Sigmoid colon (tissue), 7 donors: ENCODE measurements around the gene CYBRD1. TPM values are rescaled to one million over a fixed set of nuclear protein-coding genes. Genes with fewer than 3 reads are reported as not detected.

ENCODE experiments used
- DNase-seq: peaks from one replicate; pipeline ENCODE4 v3.0.0-alpha.2; 2019
- H3K27ac ChIP-seq, 4 donors: fragments of 200-600 bp; sonication (generic); one replicate each; pipeline ENCODE4 v1.5.1; 2016 to 2019; ENCODE audit warnings: mild to moderate bottlenecking in 1 of 4
- H3K27me3 ChIP-seq, 3 donors: fragments of 200-600 bp; sonication (generic); one replicate each; pipeline ENCODE4 v1.5.1; 2019; ENCODE audit warnings: mild to moderate bottlenecking in 1 of 3
- H3K36me3 ChIP-seq, 4 donors: fragments of 200-600 bp; sonication (generic); one replicate each; pipeline ENCODE4 v1.5.1; 2016 to 2019
- H3K4me1 ChIP-seq, 4 donors: fragments of 200-600 bp; sonication (generic); one replicate each; pipeline ENCODE4 v1.5.1; 2017 to 2019
- H3K4me3 ChIP-seq, 4 donors: fragments of 200-600 bp; sonication (generic); one replicate each; pipeline ENCODE4 v1.5.1; 2017 to 2019; ENCODE audit warnings: mild to moderate bottlenecking in 2 of 4, moderate library complexity in 1 of 4
- H3K9me3 ChIP-seq, 4 donors: fragments of 200-600 bp in 3 of 4; sonication (generic) in 3 of 4; one replicate each; pipeline versions ENCODE4 v1.5.1 to v1.6.1; 2013 to 2019
- CTCF ChIP-seq, 4 experiments: fragments of 450-650 bp in 3 of 4; fragments of 200-600 bp in 1 of 4; IDR thresholded peaks; one replicate each; pipeline ENCODE4 v1.5.1; 2016 to 2019; ENCODE audit warnings: antibody characterized with exemption in 4 of 4, mild to moderate bottlenecking in 3 of 4, moderate library complexity in 2 of 4
- EP300 ChIP-seq, 4 donors: sonication (generic); formaldehyde crosslinking; IDR thresholded peaks; one replicate each; pipeline ENCODE4 v1.6.1; 2017; ENCODE audit warnings: antibody characterized with exemption in 4 of 4
- POLR2A ChIP-seq, 2 donors: fragments of 450-650 bp; IDR thresholded peaks; one replicate each; pipeline ENCODE4 v1.6.1; 2016; ENCODE audit warnings: antibody characterized with exemption in 2 of 2, mild to moderate bottlenecking in 2 of 2, moderate library complexity in 2 of 2
- POLR2AphosphoS5 ChIP-seq, 4 donors: sonication (generic); formaldehyde crosslinking; IDR thresholded peaks; one replicate each; pipeline ENCODE4 v1.6.1; 2017; ENCODE audit warnings: antibody characterized with exemption in 4 of 4
- WGBS, 2 donors: extraction: QIAGEN DNeasy Blood & Tissue Kit; methylation state at CpG; one replicate each; pipeline ENCODE4 v1.1.7; 2013; 5-methylcytosine and 5-hydroxymethylcytosine counted together
- intact Hi-C: fragments of 100-400 bp; cut with DNase I; formaldehyde crosslinking; loops from one replicate; pipeline ENCODE4 v1.15.1; 2023
- polyA plus RNA-seq, 3 donors: library from polyadenylated mRNA; stranded (reverse); fragments of 200-250 nt; gene quantifications; one replicate each; pipeline ENCODE4 v1.2.3, GENCODE V29; 2013
- total RNA-seq, 4 donors: library from RNA; depleted of rRNA; stranded (reverse); fragments of >200 nt; gene quantifications; one replicate each; pipeline ENCODE4 v1.1.0, GENCODE V29; 2016
- donor health status: healthy with polysubstance abuse.
- donor health status: Bipolar disorder and iron deficiency.
- donor health status: healthy.

Gene CYBRD1
- total and polyA plus RNA-seq, 7 donors, result 7.6 to 250 (median 119) TPM

GRCh38 chr2:171521361-171522051 lies 768 bp upstream of the CYBRD1 start:
- no peaks in the 10 kb centered on the region for H3K36me3 ChIP-seq
- TF ChIP-seq POLR2A (IDR thresholded peaks at IDR 0.05) (no peak), POLR2AphosphoS5 (IDR thresholded peaks at IDR 0.05) (no peak), EP300 (IDR thresholded peaks at IDR 0.05) (no peak), CTCF (IDR thresholded peaks at IDR 0.05) (no peak)
- peak overlapping the region; percentile 93 to 98 (median 95) for H3K27ac ChIP-seq
- no peaks in the 10 kb centered on the region for H3K27me3 ChIP-seq
- peaks cover 0 to 26% (median 21%) of the 10 kb centered on the region in 4 donors for H3K4me1 ChIP-seq
- no peaks in the 10 kb centered on the region for H3K9me3 ChIP-seq
- WGBS, 2 donors, result 78 to 85% methylated on average over 5 of the region's 5 CpGs
- peak overlapping the region; percentile 83 to 99 (median 93) for H3K4me3 ChIP-seq
- intact Hi-C loops, result loop anchor here (1.0 to 5.0 kb wide), 4 partner anchors 87 to 594 kb away; partner anchors contain the start of genes DCAF17, GORASP2 and TLK1
- DNase-seq, result no peak

GRCh38 chr2:171522788-171523087 lies 464 bp downstream of the CYBRD1 start:
- H3K4me1 ChIP-seq, result peaks cover 0 to 26% (median 21%) of the 10 kb centered on the region in 4 donors
- H3K9me3 ChIP-seq, result no peaks in the 10 kb centered on the region
- WGBS, 2 donors, result 0 to 1% methylated on average over 29 of the region's 29 CpGs
- H3K27me3 ChIP-seq, result no peaks in the 10 kb centered on the region
- peak overlapping the region; percentile 93 to 98 (median 95) for H3K27ac ChIP-seq
- DNase-seq, result peak; percentile 73
- intact Hi-C loops, result loop anchor here (1.0 to 5.0 kb wide), 4 partner anchors 88 to 595 kb away; partner anchors contain the start of genes DCAF17, GORASP2 and TLK1
- no peak for TF ChIP-seq POLR2A (IDR thresholded peaks at IDR 0.05)
- TF ChIP-seq EP300 (IDR thresholded peaks at IDR 0.05), result no peak
- TF ChIP-seq POLR2AphosphoS5 (IDR thresholded peaks at IDR 0.05), result no peak
- TF ChIP-seq CTCF (IDR thresholded peaks at IDR 0.05), result no peak
- H3K36me3 ChIP-seq, result no peaks in the 10 kb centered on the region
- peak overlapping the region; percentile 83 to 99 (median 93) for H3K4me3 ChIP-seq

GRCh38 chr2:171523088-171524017 lies 1.1 kb downstream of the CYBRD1 start:
- intact Hi-C loops, result loop anchor here (5.0 kb wide), 3 partner anchors 361 to 596 kb away; partner anchors contain the start of genes GORASP2 and TLK1
- Histone ChIP-seq H3K4me1 (peaks cover 0 to 26% (median 21%) of the 10 kb centered on the region in 4 donors), H3K9me3 (no peaks in the 10 kb centered on the region), H3K27ac (peak overlapping the region; percentile 93 to 98 (median 95)), H3K27me3 (no peaks in the 10 kb centered on the region), H3K36me3 (no peaks in the 10 kb centered on the region), H3K4me3 (peak overlapping the region; percentile 83 to 99 (median 93))
- DNase-seq, result peak; percentile 92
- 1% methylated on average over 62 of the region's 62 CpGs for whole genome bisulfite sequencing, 2 donors
- TF ChIP-seq POLR2AphosphoS5 (IDR thresholded peaks at IDR 0.05) (peak; percentile 22 to 70 (median 53)), CTCF (IDR thresholded peaks at IDR 0.05) (no peak), POLR2A (IDR thresholded peaks at IDR 0.05) (peak; percentile 9 to 26), EP300 (IDR thresholded peaks at IDR 0.05) (no peak)

- no peaks in the 10 kb centered on the region for H3K27me3 ChIP-seq
Measured at GRCh38 chr2:171524018-171524401, 1.7 kb downstream of the CYBRD1 start.

More at GRCh38 chr2:171524018-171524401, 1.7 kb downstream of the CYBRD1 start:
- peak overlapping the region; percentile 93 to 98 (median 95) for H3K27ac ChIP-seq
- intact Hi-C loops, result loop anchor here (5.0 kb wide), 3 partner anchors 362 to 597 kb away; partner anchors contain the start of genes GORASP2 and TLK1
- no peaks in the 10 kb centered on the region for H3K36me3 ChIP-seq
- H3K9me3 ChIP-seq, result no peaks in the 10 kb centered on the region
- peaks cover 0 to 26% (median 21%) of the 10 kb centered on the region in 4 donors for H3K4me1 ChIP-seq
- DNase-seq, result no peak
- TF ChIP-seq POLR2AphosphoS5 (IDR thresholded peaks at IDR 0.05), result no peak
- TF ChIP-seq CTCF (IDR thresholded peaks at IDR 0.05), result no peak
- 41 to 46% methylated on average over 6 of the region's 6 CpGs for WGBS, 2 donors
- H3K4me3 ChIP-seq, result peak overlapping the region; percentile 83 to 99 (median 93)
